Stimulated activated CD4-positive, alpha-beta T cell treated with anti-CD3 and anti-CD28 coated beads, Interleukin-4, amount 100 ng/mL, for 4 hours (primary cell): ENCODE data around the gene DST.
"Not testable (repeated sequence)": the region's sequence is repeated elsewhere in the genome, so short reads cannot be mapped to it uniquely, and the experiment has no call there.

ENCODE experiments used
- DNase-seq, 2 experiments: peaks; one replicate each; pipeline ENCODE4 v3.0.0-alpha.2; 2020

The DST gene

DNA sequence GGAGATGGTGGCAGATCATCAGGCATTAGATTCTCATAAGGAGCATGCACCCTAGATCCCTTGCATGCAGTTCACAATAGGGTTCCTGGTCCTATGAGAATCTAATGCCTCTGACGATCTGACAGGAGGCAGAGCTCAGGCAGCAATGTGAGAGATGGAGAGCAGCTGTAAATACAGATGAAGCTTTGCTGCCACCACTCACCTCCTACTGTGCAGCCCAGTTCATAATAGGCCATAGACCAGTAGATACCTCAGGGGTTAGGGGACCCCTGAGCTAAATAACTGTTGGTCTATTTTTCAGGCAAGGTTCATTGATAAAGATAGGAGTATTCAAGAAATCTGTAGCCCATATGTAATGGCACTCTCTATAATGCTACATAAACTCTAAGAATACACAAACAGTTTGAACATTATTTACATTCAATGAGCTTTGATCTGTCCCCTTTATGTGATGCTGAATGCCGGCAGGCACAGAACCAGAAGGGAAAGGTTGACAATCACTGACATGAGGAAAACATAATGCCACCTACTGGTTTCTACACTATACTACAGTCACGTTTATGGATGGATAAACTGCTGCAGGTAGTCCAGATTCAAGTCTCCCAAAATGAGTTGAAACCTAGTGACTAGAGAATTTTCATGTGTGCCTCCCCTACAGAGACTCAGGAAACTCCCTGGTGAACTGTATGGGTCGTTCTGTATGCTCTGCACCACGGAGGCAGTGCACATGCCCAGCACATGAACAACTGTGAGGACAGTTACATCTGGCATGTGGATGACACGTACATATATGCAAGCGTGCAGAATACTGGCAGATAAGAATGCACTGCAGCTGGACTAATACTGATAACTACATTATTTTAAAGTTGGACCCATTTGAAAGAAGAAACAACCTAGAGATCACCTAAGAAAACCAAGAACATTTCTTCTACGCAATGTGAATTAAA is 72.0 kb downstream of the DST start:
- DNase-seq = no peak

DNA sequence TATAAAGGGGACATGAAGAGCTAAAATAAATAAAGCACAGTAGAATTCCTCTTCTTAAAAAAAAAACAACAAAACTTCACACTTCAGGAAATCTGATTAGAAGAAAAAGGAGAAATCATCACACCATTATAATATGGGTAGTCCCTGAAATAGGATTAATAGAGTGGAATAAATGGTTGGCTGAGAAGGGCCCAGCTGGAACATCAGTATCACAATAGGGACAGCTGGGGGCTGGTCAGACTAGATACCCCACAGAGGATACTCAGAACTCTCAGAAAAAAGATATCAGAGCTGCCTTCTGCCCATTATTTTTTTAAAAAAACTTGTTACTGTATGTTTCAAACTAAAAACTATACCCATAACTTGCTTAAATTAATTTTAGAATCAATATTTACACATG is 75.2 kb downstream of the DST start:
- DNase-seq = no peak

DNA sequence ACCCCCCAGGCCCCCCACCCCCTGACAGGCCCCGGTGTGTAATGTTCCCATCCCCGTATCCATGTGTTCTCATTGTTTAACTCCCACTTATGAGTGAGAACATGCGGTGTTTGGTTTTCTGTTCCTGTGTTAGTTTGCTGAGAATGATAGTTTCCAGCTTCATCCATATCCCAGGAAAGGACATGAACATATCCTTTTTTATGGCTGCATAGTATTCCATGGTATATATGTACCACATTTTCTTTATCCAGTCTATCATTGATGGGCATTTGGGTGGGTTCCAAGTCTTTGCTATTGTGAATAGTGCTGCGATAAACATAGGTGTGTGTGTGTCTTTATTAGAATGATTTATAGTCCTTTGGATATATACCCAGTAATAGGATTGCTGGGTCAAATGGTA is 80.0 kb downstream of the DST start:
- not testable (repeated sequence) for DNase-seq

DNA sequence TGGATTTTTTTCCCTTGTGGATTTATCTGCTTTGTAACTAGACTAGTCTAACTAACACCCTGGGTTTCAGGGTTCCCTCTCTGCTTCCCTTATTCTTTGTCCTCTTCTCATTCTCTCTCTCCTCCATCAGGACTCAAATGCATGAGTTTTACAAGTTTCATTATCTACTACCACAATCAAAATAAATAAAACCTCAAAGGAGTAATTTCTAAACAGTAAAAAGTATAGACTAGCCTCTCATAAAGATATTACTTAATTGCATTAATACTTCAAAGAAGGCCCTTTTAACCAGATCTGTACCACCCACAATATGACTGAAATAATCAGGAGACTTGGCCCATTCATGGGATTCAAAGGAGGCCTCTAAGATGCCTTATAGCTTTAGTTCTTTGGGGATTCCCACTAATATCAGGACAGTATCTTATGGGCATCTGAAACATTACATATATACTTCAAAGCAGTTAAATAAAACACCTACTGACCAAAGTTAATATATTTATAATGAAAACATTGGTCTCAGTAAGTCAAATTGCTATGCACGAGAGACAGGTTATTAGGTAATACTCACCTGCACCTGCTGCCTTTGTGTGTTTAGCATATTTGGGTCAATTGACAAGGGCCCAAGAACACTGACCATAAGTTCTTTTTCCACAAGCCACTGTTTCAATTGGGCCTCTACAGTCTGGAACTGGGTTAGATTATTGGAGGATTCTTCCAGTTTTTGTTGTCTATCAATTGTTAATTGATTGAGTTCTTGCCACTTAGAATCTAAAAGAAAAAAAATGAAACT is 85.7 kb downstream of the DST start:
- DNase-seq = no peak

DNA sequence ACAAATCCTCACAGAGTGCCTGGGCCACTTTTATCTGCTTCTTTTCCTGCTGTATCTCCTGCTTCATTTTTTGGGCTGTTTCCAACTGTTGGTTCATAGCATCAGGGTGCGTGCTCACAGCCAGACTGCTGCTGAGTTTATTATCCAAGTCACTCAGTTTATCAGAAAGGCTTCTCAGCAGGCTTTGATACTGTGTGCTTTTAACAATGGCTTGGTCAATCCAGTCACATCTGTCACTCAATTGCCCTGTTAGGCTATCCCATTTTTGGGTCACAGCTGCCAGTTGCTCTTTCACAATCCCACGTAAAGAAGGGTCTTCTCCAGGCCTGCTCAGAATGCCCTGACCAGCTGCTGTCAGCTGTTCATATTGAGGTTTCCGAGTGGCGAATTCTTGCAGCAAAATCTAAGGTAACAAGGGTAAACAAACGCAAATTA is 87.2 kb downstream of the DST start:
- no peak for DNase-seq

DNA sequence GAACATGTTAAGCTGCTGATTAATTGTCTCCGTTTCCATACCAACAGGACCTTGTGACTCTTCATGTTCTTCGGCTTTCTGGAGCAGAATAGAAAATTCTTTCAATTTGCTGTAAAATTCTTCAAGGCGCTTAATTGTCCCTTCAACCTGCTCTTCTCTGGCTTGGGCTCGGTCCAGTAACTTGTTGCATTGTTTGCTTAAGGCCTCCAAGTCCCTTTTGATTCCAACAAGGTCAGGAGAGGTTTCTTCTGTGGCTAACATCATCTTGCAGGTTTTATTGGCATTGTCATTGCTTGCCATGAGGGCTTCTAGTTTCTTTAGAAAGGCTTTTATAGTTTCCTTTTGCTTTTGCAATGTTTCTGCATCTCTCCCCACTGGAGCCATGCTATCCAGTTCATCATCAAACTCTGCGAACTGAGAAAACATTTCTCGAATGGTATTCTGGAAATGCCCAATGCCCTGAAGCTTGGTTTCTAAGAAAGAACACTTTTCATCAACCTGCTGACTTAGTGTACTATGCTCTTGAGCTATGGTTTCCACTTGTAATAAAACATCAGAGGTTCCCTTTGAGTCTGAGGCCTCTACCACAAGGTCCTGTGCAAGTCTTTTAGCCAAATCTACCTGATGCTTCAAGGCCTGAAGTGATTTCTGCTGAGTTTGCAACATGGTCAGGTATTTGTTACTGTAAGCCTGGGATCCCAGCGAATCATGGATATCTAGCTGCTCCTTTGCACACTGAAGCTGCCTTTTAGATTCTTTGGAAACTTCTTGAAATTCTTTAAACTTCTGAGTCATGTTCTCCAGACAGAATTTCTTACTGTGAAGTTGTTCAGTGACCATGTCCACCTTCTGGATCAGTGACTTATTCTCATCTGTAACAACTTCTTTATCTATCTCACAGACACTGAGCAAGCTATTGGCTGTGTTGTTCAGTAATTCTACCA is 90.2 kb downstream of the DST start:
- no peak for DNase-seq

DNA sequence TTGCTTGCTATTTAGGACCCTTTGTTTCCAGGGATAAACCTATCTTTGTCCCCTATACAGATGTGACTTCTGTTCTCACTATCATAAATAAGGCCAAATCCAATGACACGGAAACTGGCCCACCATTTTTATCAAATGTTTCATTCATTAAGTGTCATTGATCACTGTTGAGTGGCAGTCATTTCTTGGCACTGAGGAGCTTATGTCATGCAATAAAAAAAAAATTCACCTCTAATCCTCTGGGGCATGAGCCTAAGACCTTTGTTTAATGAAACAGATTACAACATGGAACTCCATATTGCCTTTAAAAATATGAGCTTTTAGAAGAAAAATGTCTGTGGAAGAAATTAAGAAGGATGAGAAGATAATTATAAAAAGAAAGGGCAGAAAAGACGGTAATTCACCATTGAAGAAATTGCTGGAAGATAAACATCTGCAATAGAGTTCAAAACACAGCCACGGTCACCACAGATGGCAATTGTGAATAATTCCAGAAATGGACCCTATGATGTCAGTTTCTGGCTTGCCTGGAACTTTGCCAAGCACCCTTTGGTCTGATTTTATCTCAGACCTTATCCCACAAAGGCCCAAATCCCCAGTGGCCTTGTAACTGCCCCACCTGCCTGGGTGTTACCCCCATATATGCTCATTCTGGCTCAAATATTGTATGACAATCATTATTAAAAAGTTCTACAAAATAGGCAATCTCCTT is 91.1 kb downstream of the DST start:
- DNase-seq = no peak

DNA sequence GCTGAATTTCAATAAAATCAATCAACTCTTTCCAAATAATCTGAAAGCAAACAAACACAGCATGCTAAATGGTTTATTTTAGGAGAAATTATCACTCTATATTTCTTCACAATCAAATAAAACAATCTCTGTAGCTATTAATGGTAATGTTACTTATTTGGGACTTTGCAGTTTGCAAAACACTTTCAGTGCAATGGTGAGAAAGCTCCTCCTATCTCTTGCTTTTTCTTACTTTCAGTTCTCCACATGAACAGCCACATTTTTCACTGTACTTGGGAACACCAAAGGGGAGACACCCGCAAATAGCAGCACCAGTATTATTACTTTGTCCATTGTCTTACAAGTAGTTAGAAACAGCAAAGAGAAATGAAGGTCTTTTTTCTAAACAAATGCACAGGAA is 92.4 kb downstream of the DST start:
- DNase-seq = no peak

DNA sequence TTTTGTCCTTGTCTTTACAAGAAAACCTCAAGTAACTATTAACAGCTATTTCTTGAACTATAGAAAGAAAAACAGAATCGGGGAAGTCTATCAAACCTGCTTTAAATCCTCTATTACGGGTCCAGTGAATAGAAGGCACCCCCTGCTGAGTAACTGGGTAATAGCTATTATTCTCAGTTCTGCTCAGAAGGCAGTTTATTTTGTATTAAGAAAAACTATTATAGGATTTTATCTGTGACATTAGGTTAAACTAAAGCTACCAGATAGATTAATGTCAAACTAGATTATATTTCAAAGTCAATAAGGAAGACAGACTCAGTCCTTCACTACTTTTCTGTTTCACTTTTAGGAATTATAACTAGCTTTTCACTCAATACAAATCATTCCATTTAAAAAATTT is 93.7 kb downstream of the DST start:
- DNase-seq = no peak

DNA sequence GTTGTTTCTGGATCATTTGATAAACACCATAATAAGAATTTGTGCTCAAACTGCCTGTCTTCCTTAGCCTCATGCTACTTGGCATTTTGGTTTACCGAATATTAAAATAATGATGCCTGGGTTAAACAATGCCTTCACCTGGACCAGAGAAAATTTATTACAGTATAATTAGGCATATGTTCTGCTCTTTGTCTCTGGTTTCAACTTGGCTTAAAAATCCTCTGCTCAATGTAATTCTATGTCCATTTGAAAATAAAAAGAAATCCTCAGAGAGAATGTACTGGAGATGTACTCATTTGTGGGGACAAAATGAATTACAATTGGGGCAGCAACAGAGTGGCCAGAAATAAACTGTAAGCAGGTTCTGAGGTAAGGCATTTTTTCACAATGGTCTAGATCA is 95.0 kb downstream of the DST start:
- no peak for DNase-seq

DNA sequence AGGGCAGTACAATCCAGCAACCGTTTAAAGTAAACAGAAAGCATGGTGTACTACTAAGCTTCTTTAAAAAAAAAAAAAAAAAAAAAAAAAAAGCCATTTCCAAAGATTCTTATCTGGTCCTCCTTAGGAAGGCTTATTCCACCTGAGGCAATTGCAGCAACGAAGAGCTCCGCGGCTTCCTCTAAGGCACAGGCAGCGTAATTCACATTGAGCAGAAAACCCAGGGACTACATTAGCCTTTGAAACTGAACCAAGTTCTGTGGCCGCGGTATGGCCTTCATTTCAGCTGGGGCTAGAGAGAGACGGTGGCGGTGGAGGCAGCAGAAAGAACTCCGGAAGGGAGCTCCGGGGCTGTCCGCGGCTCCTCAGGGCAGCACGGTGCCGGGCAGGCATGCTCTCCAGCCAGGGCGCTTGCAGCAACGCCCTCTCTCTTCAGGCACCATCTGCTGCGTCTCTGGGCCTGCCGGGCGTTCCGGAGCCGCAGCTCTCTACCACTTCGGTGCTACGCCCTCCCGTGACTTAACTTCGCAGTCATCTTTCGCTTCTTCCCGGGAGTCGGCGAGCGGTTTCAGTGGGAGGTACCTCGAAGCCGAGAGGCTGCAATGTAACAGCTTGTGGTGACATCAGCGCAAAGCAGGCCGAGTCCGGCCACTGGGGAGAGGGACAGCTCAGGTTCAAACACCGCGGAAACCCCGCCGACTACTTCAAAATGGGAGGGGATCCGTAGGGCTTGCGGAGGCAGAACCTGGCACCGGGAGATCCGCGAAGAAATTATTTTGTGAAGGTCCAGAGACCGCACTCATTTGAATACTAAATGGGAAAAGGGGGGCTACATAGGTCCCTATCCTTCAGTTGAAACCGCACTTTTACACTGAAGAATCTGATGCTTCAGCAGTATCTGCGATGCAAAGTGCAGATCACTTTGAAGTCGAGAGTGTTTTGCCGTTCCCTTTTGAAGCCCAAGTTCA is 100.0 kb downstream of the DST start:
- peak; percentile 59 to 61 for DNase-seq

DNA sequence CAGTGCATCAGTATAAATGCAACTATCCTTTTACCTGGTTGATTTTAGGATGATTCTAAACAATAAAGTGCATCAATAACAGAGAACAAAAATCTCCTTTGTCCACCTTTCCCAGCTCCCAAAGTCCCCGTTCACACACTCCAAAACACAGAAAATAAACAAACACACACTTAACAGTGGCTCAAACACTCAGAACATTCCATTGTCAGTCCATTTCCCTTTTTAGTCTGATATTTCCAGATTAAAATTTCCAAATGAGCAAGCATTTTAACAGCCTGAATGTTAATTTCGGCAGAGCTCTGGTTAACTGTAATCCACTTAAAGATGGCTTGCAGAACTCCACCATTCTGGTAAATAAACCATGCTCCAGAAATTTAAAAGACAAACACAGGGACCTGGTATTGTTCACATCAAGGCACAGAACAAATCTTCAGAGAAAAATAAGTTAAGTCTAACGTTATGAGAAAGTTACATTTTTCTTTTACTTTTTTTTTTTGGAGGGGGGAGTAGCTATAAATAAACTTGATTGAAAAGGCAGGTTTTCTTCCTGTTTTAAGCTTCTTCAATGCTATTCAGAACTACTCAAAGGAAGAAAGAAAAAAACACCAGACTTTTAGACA is 100.8 kb downstream of the DST start:
- DNase-seq = no peak

DNA sequence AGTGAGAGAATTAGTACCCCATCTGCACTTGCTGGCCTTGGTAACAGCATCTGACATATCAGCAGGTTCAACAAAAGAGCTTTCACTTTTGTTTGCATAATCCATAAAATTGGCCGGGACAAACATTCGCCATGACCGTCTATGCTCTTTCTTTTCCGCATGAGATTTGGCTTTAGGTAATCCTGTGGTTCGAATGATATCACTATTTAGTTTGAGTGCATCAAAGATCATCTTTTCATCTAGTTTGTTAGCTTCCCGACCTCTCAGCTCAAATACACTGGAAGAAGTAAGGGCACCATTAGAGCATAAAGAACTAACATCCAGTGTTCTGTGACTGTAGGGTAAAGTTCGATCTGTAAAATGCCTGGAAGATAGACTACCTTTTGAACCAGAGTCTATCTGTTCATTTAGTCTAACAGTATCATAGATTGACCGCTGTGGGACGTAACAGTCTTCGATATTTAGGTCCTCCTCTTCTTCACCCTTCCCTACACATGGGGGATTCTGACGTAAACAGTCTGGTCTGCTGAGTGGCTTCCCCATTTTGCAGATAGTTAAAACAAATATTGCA is 101.6 kb downstream of the DST start:
- no peak for DNase-seq

DNA sequence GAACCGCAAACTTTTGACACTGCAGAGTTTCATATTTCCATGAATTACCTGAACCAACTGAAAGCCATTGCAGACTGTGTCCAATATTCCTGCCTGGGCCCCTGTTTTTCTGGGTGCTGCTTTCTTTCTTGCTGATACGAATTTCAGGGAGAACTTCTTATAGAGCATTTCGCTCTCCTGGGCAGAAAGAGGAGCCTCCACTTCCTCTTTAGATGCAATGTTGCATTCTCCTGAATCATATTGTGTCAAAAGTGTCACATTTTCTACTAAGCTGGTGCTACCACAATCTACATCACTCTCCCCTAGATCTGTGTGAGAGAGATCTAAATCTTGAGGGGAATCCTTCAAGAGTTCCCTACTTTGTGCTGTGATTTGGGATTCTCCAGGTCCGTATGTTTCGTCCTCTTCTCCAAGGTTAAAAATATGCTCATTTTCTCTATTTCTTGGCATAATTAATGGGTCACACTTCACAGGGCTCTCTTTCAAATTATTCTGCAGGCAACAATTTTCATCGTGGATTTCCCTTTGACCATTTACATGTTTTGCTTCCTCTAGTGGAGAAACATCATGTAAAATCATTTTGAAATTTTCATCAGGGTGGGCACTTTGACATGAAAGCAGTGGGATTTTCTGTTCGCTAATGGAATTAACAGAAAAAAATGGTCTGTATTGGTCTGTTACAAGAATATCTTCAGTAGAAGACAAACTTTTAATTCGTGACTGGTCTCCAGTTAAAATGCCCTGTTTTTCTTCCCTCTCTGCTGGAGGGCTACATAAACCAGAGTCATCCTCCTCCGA is 102.3 kb downstream of the DST start:
- DNase-seq = no peak

DNA sequence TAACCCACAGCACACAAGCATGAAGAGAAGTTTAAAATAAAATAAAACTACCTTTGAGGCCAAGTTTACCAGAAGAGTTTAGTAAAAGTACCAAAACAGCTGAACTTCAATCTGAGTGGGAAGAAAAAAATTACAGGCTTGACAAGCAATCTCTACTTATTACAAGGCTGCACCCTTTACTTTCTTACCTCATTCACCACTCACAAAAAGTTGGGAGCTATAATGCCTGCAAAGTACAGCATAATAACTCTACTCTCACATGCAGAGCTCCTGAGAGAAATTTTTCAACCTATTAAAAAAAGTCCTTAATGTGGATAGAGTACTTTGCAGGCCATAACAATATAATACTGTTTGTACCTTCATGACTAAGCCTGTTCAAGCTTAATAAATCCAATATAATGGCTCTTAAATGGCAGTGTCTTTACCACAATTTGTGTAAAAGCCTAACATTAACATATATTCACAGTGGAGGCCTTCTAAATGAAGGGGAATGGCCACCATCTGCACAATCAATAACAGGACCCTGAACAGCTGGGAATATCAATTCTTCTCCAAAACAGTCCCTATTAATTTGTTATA is 103.1 kb downstream of the DST start:
- no peak for DNase-seq

DNA sequence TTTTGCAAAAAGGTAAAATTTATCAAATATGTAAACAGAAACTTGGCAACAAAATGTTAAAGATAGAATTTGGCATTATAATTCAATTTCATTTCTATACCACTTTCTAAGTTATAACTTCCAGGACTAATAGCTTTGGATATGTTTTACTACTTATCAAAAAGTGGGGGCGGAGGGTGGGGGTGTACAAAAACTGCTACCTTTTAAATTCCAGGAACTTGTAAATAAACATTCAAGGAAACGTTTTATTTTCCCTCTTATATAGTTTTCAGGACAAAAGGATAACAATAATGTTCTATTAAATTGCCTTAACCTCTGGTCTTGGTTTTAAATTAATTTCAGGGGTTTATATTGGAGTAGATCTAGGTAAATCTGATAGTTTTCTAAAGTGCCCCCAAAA is 103.8 kb downstream of the DST start:
- no peak for DNase-seq

DNA sequence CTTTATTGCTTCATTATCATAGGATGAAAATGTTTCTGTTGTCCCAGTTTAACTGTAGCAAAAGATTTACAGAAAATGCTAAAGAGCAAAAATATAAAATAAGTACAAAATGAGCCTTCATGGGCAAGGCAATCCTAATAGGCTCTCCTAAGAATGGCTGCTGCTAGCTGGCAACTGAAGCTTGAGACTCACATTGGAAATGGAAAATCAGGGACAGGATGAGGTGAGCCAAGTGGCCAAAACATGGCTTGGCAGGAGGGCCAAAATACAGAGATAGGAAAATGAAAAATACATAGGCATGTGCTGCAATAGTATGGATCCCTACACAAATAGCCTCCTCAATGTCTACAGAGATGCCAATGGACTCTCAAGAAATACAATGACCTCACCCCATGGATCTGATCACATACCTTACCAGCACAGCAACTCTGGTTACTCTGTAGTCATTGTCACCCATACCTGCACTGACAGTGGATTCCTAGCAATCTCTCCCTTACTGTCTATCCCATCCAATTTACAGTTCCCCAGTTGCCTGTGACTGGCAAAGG is 105.4 kb downstream of the DST start:
- DNase-seq = no peak

DNA sequence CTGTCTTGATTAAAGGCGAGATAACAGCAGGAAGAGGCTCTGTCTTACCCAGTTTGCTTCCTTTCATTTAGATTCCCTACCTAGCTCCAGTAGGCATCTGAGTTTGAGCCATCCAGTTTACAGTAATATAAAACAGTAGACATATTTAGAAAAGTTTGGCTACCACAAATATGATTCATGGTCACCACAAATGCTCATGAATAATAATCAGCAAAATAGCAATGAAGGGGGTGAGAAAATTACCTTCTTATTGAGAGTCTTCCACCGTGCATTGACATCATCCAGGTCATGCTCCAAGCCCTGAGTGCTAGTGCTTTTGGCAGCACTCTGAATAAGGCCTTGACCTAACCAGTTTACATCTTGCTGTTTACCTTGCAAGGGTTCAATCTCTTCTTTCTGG is 106.2 kb downstream of the DST start:
- no peak for DNase-seq

DNA sequence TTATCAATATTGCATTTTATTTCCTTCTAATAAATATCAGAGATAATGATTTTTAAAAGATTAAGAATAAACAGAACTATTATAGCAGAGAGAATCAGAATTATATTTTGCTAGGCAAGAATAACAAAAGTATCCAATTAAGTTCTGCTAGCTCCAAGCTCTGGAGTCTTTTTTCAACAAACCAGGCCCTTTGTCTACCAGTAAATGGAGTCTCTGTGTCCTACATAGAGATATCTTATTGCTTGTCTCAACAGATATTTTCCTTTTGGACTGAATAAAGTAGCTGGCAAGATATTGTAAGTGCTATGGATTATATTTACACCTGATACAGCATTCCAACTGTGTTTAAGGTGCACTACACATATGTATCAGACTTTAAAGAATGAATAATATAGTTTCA is 107.1 kb downstream of the DST start:
- DNase-seq = no peak
